IPS DF 4.7 (cell line): Measurements from ENCODE around the gene TMEM156.

Source experiments
- DNase-seq: peaks from one replicate; pipeline ENCODE4 v3.0.0-alpha.2; 2013; ENCODE audit warnings: low spot score; ENCODE audit errors: extremely low read depth

Gene TMEM156

DNA sequence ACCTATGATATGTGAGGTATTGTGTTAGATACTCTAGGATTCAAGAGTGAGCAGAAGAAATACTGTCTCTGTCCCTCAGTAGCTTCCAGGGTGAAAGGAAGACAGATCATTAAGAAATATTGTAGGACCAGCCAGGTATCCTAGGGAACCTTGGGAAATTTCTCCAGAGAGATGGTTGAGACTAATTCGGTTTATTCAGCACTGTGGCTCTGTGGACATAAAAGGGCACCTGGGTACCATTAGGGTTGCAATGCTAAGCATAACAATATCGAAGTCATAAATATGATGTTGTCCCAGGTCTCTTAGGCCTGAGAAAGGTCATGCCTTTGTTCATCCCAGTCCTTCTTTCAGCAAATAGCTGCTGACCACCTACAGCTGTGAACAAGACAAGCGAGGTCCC lies 103.6 kb downstream of the TMEM156 start:
- no peak for DNase-seq

DNA sequence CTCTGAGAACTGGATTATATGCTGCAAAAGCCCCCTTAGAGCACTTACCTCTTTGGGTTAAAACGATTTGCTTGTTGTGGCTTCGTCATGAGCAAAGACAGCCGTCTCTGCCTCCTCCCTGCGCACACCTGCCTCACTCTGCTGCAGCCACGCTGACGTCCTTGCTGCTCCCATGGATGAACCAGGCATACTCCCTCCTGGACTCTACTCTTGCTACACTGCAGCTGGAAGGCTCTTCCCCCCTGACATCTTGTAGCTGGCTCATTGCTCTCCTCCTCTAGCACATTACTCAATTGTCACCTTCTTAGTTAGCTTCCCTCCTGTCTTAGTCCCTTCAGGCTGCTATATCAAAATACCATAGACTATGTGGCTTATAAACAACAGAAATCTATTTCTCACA lies 105.3 kb downstream of the TMEM156 start:
- DNase-seq = no peak

DNA sequence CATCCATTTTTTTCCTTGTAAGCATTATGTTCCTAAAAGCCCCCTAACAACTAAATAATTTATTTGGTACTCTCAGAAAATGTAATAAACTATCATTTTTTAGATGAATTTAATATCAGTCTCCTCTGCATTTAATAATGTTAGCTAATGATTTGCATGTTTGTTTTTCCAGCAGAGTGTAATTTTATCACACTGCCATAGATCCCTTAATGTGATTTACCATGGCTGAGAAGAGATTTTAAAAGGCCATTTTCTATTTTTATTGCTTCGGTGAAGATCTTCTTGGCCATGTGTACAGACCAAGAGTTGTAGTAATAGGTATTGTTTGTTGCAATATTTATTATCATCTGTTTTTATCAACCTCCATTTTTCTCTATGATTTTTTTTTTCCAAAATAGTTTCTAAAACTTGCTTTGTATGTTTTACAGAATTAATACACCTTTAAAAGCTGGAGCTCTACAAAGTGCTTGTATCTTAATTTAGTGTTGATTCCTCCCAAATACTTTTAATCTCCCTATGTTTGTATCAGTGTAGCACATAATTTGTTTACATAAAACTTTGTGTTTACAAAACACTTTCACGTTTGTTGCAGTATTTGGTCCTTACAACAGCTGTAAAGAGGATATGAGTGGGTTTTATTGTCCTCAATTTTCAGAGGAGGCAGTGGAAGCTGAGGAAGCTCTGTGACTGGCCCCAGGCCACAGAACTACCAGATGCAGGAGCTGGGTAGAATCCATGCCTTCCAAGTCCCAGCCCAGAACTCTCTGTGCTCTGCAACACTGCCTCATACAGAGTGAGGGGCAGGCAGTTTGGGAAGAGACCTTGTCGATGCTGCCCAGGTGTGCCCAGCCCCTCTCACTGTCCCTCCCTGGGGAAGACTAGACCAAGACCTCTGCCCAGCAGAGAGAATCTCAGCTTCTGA lies 106.5 kb downstream of the TMEM156 start:
- DNase-seq = no peak

DNA sequence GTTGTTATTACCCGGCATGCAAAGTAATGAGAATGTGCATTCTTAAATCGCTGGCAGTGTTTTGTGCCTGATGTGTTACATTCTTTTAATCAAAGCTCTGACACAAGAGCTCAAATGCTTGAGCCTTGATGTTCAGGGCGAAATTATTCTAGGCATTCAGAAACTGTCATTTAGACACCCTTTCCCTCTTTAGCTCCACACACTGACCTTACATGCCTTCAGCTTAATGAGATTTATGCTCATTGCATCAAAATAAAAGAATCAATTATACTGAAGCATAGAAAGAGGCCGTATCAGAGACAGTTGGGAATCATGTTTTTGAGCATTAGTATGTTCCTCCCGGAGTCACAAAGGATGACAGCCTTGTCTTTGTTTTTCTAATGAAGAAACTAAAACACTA lies 107.9 kb downstream of the TMEM156 start:
- no peak for DNase-seq

DNA sequence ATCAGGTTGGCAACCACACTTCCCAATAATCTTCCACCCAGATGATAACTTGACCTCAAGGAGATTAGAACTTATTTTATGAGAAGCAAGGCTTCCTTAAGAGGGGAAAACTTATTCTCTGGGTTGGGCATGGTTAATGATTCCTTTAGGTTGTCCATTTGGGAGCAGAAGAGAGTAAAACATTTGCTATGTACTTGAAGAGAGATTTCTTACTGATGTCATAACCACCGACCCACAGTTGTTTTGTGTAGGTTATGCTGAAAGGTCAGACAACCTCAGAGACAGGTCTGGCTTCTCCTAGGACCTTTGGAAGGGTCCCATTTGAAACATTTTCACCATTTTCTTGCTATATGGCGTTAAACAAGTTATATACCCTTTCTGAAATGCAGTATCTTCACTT lies 108.5 kb downstream of the TMEM156 start:
- no peak for DNase-seq

DNA sequence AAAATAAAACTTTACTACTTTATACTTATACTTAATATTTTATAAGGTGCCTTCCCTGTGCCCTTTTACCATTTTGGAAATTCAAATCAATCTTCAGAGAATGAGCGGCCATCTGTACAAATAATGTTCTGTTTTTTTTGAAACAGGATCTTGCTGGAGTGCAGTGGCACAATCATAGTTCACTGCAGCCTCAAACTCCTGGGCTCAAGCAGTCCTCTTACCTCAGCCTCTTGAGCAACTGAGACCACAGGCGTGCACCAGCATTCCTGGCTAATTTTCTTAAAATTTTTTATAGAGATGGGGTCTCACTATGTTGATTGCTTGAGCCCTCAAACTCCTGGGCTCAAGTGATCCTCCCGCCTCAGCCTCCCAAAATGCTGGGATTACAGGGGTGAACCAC lies 111.1 kb downstream of the TMEM156 start:
- DNase-seq = no peak

DNA sequence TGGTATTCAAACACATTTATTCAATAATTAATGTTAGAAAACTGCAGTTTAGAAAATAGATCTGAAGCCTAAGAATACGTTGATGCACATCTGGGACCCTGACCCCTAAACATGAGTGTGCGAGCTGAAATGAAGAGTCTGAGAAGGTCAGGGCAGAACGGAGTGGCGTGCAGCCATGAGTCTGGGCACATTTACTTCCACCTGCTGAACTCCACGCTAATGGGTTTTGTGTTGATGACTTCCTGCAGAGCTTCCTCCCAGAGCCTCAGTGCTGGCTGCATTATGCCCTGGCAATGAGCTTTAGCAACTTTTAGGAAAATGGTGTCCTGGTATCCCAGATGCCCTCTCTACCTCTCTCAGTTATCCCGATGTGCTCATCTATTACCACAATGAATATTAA lies 111.5 kb downstream of the TMEM156 start:
- no peak for DNase-seq

DNA sequence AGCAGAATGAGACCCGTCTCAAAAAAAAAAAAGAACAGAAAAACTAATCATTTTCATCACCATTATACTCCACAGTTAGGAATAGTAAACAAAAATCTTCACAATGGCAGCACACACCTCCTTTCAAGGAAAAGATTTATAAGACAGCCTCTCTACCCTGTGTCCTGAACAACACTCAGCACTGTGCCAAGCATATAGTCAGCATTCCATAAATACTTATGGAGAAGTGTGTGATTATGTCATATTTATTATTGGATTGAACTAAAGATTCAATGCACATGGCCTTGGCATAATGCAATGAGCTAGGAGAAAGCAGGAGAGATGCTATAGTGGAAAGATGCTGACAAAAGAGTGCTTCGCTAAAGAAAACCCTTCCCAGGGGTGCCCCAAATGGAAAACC lies 112.0 kb downstream of the TMEM156 start:
- DNase-seq = no peak

DNA sequence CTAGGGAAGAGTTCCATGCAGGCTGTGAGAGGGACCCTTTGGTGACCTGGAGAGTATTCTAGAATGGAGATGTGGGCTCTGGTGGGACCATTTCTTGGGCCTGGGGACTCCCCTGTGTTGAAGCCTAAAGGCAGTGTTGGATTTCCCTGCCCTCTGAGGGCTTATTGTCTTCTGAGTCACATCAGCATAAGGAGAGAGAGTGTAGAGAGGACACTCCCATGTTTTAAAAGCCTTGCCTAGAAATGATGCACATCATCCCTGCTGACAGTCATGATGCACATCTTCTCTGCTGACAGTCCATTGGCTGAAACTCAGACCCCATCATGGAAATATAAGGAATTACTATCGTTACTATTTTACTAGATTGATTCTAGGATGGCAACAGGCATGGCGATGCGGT lies 112.7 kb downstream of the TMEM156 start:
- DNase-seq = no peak

DNA sequence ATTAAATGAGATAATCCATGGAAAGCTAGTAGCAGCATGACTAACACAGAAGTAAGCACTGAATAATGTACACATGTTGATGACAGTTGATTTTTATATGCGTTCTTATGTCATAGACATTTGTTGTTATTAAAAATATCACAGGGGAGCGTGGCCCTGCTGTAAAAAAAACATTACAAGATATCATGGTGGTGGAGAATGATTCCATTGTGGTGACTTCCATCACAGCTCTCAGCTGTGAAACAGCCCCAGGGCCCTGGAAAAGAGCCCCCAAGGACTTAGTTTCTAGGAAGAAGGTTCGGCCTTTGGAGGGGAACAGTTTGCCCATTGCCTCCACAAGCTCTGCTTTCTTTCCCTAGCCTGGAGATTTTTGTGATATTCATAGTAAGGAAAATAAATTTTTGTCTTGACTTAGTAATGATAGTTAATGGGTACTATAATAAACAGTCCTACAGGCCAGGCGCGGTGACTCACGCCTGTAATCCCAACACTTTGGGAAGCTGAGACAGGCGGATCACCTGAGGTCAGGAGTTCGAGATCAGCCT lies 114.7 kb downstream of the TMEM156 start:
- DNase-seq = no peak
